Peyer's patch (tissue), 4 donors: ENCODE data around the gene KANSL3. TPM values are rescaled to one million over a fixed set of nuclear protein-coding genes. Genes with fewer than 3 reads are reported as not detected.

ENCODE experiments used
- DNase-seq, 3 donors: peaks; one replicate each; pipeline ENCODE4 v3.0.0-alpha.2; 2017 to 2019
- H3K27ac ChIP-seq, 4 donors: fragments of 200-600 bp; sonication (generic); one replicate each; pipeline ENCODE4 v1.5.1; 2016 to 2019
- H3K27me3 ChIP-seq, 2 donors: fragments of 200-600 bp; sonication (generic); one replicate each; pipeline ENCODE4 v1.5.1; 2019
- H3K36me3 ChIP-seq, 3 donors: fragments of 200-600 bp; sonication (generic); one replicate each; pipeline ENCODE4 v1.5.1; 2016 to 2019
- H3K4me1 ChIP-seq, 4 donors: fragments of 200-600 bp; sonication (generic); one replicate each; pipeline ENCODE4 v1.5.1; 2016 to 2019
- H3K4me3 ChIP-seq, 4 donors: fragments of 200-600 bp; sonication (generic); 1 replicate in 3 of 4; 2 replicates in 1 of 4; pipeline ENCODE4 v1.5.1; 2016 to 2019; ENCODE audit warnings: mild to moderate bottlenecking in 1 of 4
- H3K9me3 ChIP-seq, 4 donors: fragments of 200-600 bp; sonication (generic); one replicate each; pipeline ENCODE4 v1.5.1; 2016 to 2019; ENCODE audit warnings: mild to moderate bottlenecking in 1 of 4
- POLR2A ChIP-seq, 2 donors: fragments of 450-650 bp; IDR thresholded peaks; one replicate each; pipeline ENCODE4 v1.5.1; 2017; ENCODE audit warnings: antibody characterized with exemption in 2 of 2, mild to moderate bottlenecking in 2 of 2, moderate library complexity in 2 of 2
- total RNA-seq, 4 donors: library from RNA; depleted of rRNA; stranded (reverse); fragments of >200 nt; gene quantifications; one replicate each; pipeline ENCODE4 v1.1.0, GENCODE V29; 2016
- TF ChIP-seq, protein P1 (sequence below), 6 experiments: fragments of 450-650 bp in 4 of 6; fragments of 200-600 bp in 2 of 6; sonication (generic) in 1 of 6; IDR thresholded peaks; one replicate each; pipeline ENCODE4 v1.5.1; 2017 to 2019; ENCODE audit warnings: antibody characterized with exemption in 6 of 6, mild to moderate bottlenecking in 3 of 6, moderate library complexity in 1 of 6

The KANSL3 gene
- total RNA-seq, 4 donors from 2014 or later = 31.5 to 69.2 (median 59.6) TPM

DNA sequence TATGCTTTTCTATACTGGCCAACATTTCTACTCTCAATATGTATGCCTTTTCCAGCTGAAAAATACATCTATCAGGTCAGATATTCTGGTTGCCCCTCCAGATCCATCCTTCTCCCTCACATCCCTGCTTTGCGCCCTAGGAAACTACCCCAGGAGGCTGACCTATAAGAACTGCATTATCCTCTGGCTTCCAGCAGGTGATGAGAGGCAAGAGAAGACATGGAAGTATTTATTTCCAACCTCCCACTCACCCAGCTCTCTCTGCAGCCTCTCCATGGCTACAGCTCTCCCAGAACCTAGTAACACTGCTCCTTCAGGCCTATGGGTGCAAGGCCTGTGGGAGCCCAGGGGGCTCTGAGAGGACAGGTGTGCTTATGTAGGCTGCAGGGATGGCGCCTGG, 58.7 kb downstream of the KANSL3 start:
- Histone ChIP-seq H3K4me1 (no peaks in the 10 kb centered on the region), H3K27me3 (no peaks in the 10 kb centered on the region), H3K4me3 (no peak overlapping the region), H3K36me3 (no peaks in the 10 kb centered on the region), H3K27ac (no peak overlapping the region), H3K9me3 (no peaks in the 10 kb centered on the region)
- no peak for TF ChIP-seq POLR2A (IDR thresholded peaks at IDR 0.05)
- TF ChIP-seq, protein P1, sequence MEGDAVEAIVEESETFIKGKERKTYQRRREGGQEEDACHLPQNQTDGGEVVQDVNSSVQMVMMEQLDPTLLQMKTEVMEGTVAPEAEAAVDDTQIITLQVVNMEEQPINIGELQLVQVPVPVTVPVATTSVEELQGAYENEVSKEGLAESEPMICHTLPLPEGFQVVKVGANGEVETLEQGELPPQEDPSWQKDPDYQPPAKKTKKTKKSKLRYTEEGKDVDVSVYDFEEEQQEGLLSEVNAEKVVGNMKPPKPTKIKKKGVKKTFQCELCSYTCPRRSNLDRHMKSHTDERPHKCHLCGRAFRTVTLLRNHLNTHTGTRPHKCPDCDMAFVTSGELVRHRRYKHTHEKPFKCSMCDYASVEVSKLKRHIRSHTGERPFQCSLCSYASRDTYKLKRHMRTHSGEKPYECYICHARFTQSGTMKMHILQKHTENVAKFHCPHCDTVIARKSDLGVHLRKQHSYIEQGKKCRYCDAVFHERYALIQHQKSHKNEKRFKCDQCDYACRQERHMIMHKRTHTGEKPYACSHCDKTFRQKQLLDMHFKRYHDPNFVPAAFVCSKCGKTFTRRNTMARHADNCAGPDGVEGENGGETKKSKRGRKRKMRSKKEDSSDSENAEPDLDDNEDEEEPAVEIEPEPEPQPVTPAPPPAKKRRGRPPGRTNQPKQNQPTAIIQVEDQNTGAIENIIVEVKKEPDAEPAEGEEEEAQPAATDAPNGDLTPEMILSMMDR (IDR thresholded peaks at IDR 0.05) = no peak
- no peak for DNase-seq

DNA sequence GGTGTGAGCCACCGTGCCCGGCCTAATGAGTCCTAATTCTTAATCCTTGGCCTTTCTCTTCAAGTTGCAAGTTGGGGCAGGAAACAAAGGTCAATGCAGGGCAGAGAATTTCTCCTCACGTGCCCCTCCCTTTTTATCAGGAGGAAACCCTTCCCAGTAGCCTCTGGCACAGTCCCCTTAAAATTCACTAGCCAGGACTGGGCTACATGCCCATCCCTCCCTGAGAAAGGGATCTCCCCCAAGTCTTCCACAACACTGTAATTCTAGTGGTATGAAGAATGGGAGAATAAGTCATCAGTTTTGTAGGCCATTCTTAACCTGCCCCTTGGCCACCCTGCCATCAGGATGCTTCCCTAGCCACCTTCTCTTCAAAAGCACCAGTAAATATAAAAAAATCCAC, 59.4 kb downstream of the KANSL3 start:
- TF ChIP-seq POLR2A (IDR thresholded peaks at IDR 0.05) = no peak
- TF ChIP-seq, protein P1 (IDR thresholded peaks at IDR 0.05) = no peak
- Histone ChIP-seq H3K4me1 (no peaks in the 10 kb centered on the region), H3K27ac (no peak overlapping the region), H3K27me3 (no peaks in the 10 kb centered on the region), H3K36me3 (no peaks in the 10 kb centered on the region), H3K4me3 (no peak overlapping the region), H3K9me3 (no peaks in the 10 kb centered on the region)
- no peak for DNase-seq

DNA sequence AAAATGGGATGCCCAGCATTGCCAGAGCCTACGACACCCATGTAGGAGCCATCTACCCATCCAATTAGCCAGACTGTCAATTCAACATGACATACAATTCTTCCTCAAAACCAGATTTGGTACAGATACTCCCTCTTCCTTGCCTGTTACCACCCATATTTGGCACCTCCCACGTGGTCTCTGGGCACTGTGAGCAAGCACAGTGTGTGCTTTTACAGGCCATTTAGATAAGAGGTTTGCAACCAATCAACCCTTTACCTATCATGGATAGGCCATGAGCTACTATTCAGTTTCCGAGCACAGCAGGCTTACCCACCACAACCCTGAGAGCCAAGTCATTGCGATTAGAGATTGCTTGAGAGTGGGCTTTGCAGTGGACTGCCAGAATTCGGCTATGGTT, 60.6 kb downstream of the KANSL3 start:
- Histone ChIP-seq H3K36me3 (no peaks in the 10 kb centered on the region), H3K4me3 (no peak overlapping the region), H3K4me1 (no peaks in the 10 kb centered on the region), H3K9me3 (no peaks in the 10 kb centered on the region), H3K27ac (no peak overlapping the region), H3K27me3 (no peaks in the 10 kb centered on the region)
- no peak for TF ChIP-seq POLR2A (IDR thresholded peaks at IDR 0.05)
- TF ChIP-seq, protein P1 (IDR thresholded peaks at IDR 0.05) = no peak
- DNase-seq = no peak

DNA sequence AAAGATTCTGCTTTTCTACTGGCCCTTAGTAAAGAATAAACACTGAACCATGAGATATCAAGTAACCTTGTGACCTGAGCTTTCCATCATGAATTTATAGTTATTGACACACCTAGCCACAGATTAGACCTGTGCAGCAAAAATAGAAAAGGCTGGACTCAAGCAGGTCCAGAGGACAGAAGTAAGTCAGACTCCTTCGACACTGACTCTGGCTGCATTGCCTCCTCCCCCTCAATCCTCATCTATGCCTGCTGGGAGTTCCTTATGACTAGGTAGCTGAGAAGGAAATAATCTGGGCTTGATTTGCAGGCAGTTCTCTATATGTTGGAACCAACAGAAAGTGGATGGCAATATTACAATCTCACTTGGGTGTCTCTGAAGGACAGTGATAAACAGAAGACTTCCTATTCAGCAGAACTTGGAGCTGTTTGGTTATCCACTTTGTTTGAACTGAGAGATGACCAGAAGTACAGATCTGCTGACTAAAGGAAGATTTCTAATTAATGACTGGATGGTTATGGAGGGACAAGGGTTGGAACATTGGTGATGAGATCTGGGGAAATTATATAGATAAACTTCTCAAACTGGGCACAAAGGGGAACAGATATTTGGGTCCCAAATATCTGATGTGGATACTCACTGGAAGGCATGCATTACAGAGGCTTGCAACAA, 62.2 kb downstream of the KANSL3 start:
- Histone ChIP-seq H3K4me3 (no peak overlapping the region), H3K27ac (no peak overlapping the region), H3K36me3 (no peaks in the 10 kb centered on the region), H3K27me3 (no peaks in the 10 kb centered on the region), H3K9me3 (no peaks in the 10 kb centered on the region), H3K4me1 (no peaks in the 10 kb centered on the region)
- no peak for DNase-seq
- no peak for TF ChIP-seq POLR2A (IDR thresholded peaks at IDR 0.05)
- TF ChIP-seq, protein P1 (IDR thresholded peaks at IDR 0.05) = no peak

DNA sequence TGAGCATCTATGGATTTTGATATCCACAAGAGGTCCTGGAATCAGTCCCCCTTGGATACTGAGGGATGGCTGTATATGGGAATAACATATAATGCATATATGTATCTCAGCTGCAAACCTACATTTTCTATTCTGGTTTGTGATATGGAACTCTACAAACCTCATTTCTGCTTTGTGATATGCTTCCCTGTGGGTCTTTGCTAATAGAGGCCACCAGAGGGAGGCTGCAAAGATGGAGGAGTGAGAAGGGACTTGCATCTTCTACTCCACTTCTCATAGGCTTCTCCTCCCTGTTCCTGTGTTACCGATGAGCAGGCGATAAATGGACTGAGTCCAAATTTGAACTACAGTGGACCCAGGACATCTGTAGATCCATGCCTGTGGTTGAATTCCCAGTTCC, 63.7 kb downstream of the KANSL3 start:
- Histone ChIP-seq H3K4me3 (no peak overlapping the region), H3K36me3 (no peaks in the 10 kb centered on the region), H3K27me3 (no peaks in the 10 kb centered on the region), H3K9me3 (no peaks in the 10 kb centered on the region), H3K27ac (no peak overlapping the region), H3K4me1 (no peaks in the 10 kb centered on the region)
- no peak for DNase-seq
- no peak for TF ChIP-seq POLR2A (IDR thresholded peaks at IDR 0.05)
- TF ChIP-seq, protein P1 (IDR thresholded peaks at IDR 0.05) = peak in 1 of 6 experiments; percentile 9

DNA sequence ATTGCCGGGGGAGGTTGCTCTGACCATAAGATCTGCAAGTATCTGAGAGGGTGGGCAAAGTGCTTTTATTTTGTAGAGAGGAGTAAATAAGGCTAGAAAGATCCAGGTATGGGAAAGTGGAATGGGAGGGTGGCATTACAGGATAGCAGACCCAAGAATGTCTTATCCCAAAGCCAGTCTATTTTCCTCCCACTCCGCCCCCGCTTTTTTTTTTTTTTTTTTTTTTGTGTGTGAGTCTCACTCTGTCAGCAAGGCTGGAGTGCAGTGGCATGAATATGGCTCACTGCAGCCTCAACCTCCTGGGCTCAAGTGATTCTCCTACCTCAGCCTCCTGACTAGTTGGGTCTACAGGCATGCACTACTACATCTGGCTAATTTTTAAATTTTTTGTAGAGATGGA, 70.0 kb downstream of the KANSL3 start:
- no peak overlapping the region for H3K27ac ChIP-seq
- H3K4me1 ChIP-seq = no peaks in the 10 kb centered on the region
- H3K9me3 ChIP-seq = no peaks in the 10 kb centered on the region
- no peak for DNase-seq
- no peak for TF ChIP-seq POLR2A (IDR thresholded peaks at IDR 0.05)
- TF ChIP-seq, protein P1 (IDR thresholded peaks at IDR 0.05) = no peak
- no peaks in the 10 kb centered on the region for H3K36me3 ChIP-seq
- H3K27me3 ChIP-seq = no peaks in the 10 kb centered on the region
- H3K4me3 ChIP-seq = no peak overlapping the region
